IPS-18c (cell line): ENCODE results near the gene KRT39.

Experiments used
- H3K4me3 ChIP-seq: 2 replicates; pipeline ENCODE4 v1.7.0; 2013; ENCODE audit warnings: low read depth, mild to moderate bottlenecking, low read length, moderate library complexity; ENCODE audit not compliant: insufficient read depth
- H3K9me3 ChIP-seq: one replicate; pipeline ENCODE4 v1.6.1; 2013; ENCODE audit warnings: mild to moderate bottlenecking, low read length, moderate library complexity; ENCODE audit not compliant: control insufficient read depth, insufficient read depth

The KRT39 gene

GRCh38 chr17:40953881-40954280 lies 12.9 kb downstream of the KRT39 start:
- H3K9me3 ChIP-seq, result no peaks in the 10 kb centered on the region
- H3K4me3 ChIP-seq, result no peak overlapping the region

GRCh38 chr17:40952661-40953060 lies 14.1 kb downstream of the KRT39 start:
- Histone ChIP-seq H3K4me3 (no peak overlapping the region), H3K9me3 (no peaks in the 10 kb centered on the region)

- Histone ChIP-seq H3K4me3 (no peak overlapping the region), H3K9me3 (no peaks in the 10 kb centered on the region)
These were observed 14.6 kb downstream of the KRT39 start for GRCh38 chr17:40952154-40952553.

GRCh38 chr17:40951011-40951622 lies 15.6 kb downstream of the KRT39 start:
- H3K9me3 ChIP-seq, result no peaks in the 10 kb centered on the region
- H3K4me3 ChIP-seq, result no peak overlapping the region

- Histone ChIP-seq H3K9me3 (no peaks in the 10 kb centered on the region), H3K4me3 (no peak overlapping the region)
These were observed 16.6 kb downstream of the KRT39 start for GRCh38 chr17:40950176-40950575.

- Histone ChIP-seq H3K4me3 (no peak overlapping the region), H3K9me3 (no peaks in the 10 kb centered on the region)
These were observed 17.3 kb downstream of the KRT39 start for GRCh38 chr17:40949418-40949817.

GRCh38 chr17:40947929-40948328 lies 18.8 kb downstream of the KRT39 start:
- no peak overlapping the region for H3K4me3 ChIP-seq
- no peaks in the 10 kb centered on the region for H3K9me3 ChIP-seq

GRCh38 chr17:40945414-40945813 lies 21.3 kb downstream of the KRT39 start:
- Histone ChIP-seq H3K4me3 (no peak overlapping the region), H3K9me3 (no peaks in the 10 kb centered on the region)

GRCh38 chr17:40944531-40944930 lies 22.2 kb downstream of the KRT39 start:
- Histone ChIP-seq H3K4me3 (no peak overlapping the region), H3K9me3 (no peaks in the 10 kb centered on the region)

- Histone ChIP-seq H3K4me3 (no peak overlapping the region), H3K9me3 (no peaks in the 10 kb centered on the region)
These were observed 24.2 kb downstream of the KRT39 start for GRCh38 chr17:40942553-40942952.

GRCh38 chr17:40940266-40940665 lies 26.5 kb downstream of the KRT39 start:
- Histone ChIP-seq H3K4me3 (no peak overlapping the region), H3K9me3 (no peaks in the 10 kb centered on the region)

GRCh38 chr17:40938981-40939380 lies 27.8 kb downstream of the KRT39 start:
- Histone ChIP-seq H3K9me3 (no peaks in the 10 kb centered on the region), H3K4me3 (no peak overlapping the region)

- no peaks in the 10 kb centered on the region for H3K9me3 ChIP-seq
- no peak within 1 kb of the TSS for H3K4me3 ChIP-seq
These were observed 29.3 kb downstream of the KRT39 start, which contains the start of gene KRT23 for GRCh38 chr17:40937384-40937819. KRT23 (minus strand) TSS chr17:40937646; CDS start chr17:40936603, 1,043 bp downstream.

GRCh38 chr17:40936976-40937375 lies 29.8 kb downstream of the KRT39 start:
- H3K4me3 ChIP-seq, result no peak overlapping the region
- no peaks in the 10 kb centered on the region for H3K9me3 ChIP-seq

GRCh38 chr17:40936437-40936971 lies 30.2 kb downstream of the KRT39 start:
- Histone ChIP-seq H3K4me3 (no peak overlapping the region), H3K9me3 (no peaks in the 10 kb centered on the region)

GRCh38 chr17:40935624-40936023 lies 31.1 kb downstream of the KRT39 start:
- Histone ChIP-seq H3K4me3 (no peak overlapping the region), H3K9me3 (no peaks in the 10 kb centered on the region)

- Histone ChIP-seq H3K4me3 (no peak overlapping the region), H3K9me3 (no peaks in the 10 kb centered on the region)
These were observed 34.1 kb downstream of the KRT39 start for GRCh38 chr17:40932608-40933007.

- Histone ChIP-seq H3K4me3 (no peak overlapping the region), H3K9me3 (no peaks in the 10 kb centered on the region)
These were observed 35.4 kb downstream of the KRT39 start for GRCh38 chr17:40931311-40931710.

- no peaks in the 10 kb centered on the region for H3K9me3 ChIP-seq
- no peak overlapping the region for H3K4me3 ChIP-seq
These were observed 40.4 kb downstream of the KRT39 start for GRCh38 chr17:40926341-40926740.
